ENCODE data around the gene GFOD1.

The GFOD1 gene

GRCh38 chr6:13490402-13490801 is 3.0 kb upstream of the GFOD1 start:
- no peak for ATAC-seq
- TF ChIP-seq CREB5 (CRISPR knock-in tag; IDR thresholded peaks at IDR 0.05; ENCODE audit: low read depth) (no peak), PPARA (CRISPR knock-in tag; IDR thresholded peaks at IDR 0.05; ENCODE audit: borderline replicate concordance) (no peak), CSRNP3 (CRISPR knock-in tag; IDR thresholded peaks at IDR 0.05) (no peak), CSDC2 (CRISPR knock-in tag; IDR thresholded peaks at IDR 0.05) (no peak)

GRCh38 chr6:13488896-13489237 is 1.5 kb upstream of the GFOD1 start:
- no peak for ATAC-seq
- no peak for TF ChIP-seq CSRNP3 (CRISPR knock-in tag; IDR thresholded peaks at IDR 0.05)
- TF ChIP-seq ZFP30 (CRISPR knock-in tag; IDR thresholded peaks at IDR 0.05): no peak
- TF ChIP-seq PATZ1 (CRISPR knock-in tag; IDR thresholded peaks at IDR 0.05; ENCODE audit: borderline replicate concordance): no peak
- TF ChIP-seq CSDC2 (CRISPR knock-in tag; IDR thresholded peaks at IDR 0.05): no peak
- no peak for TF ChIP-seq ZC3H10 (CRISPR knock-in tag; IDR thresholded peaks at IDR 0.05)
- TF ChIP-seq POU6F1 (CRISPR knock-in tag; IDR thresholded peaks at IDR 0.05; ENCODE audit: borderline replicate concordance, low read depth): no peak

- TF ChIP-seq SNAI2 (CRISPR knock-in tag; IDR thresholded peaks at IDR 0.05): no peak
- no peak for TF ChIP-seq ZNF70 (CRISPR knock-in tag; IDR thresholded peaks at IDR 0.05)
- TF ChIP-seq ZFP3 (CRISPR knock-in tag; IDR thresholded peaks at IDR 0.05): no peak
- TF ChIP-seq ZC3H10 (CRISPR knock-in tag; IDR thresholded peaks at IDR 0.05): no peak
- TF ChIP-seq PATZ1 (CRISPR knock-in tag; IDR thresholded peaks at IDR 0.05; ENCODE audit: borderline replicate concordance): no peak
- no peak for TF ChIP-seq ARNTL (CRISPR knock-in tag; IDR thresholded peaks at IDR 0.05; ENCODE audit: borderline replicate concordance, low read depth)
- no peak for TF ChIP-seq GLIS3 (CRISPR knock-in tag; IDR thresholded peaks at IDR 0.05)
- TF ChIP-seq PPARA (CRISPR knock-in tag; IDR thresholded peaks at IDR 0.05; ENCODE audit: borderline replicate concordance): no peak
- no peak for TF ChIP-seq CSDC2 (CRISPR knock-in tag; IDR thresholded peaks at IDR 0.05)
- TF ChIP-seq ZNF565 (CRISPR knock-in tag; conservative IDR thresholded peaks at IDR 0.05; ENCODE audit: low read depth): no peak
- no peak for TF ChIP-seq TOX (CRISPR knock-in tag; IDR thresholded peaks at IDR 0.05; ENCODE audit: borderline replicate concordance)
- no peak for TF ChIP-seq ESRRG (CRISPR knock-in tag; IDR thresholded peaks at IDR 0.05)
- no peak for TF ChIP-seq OSR1 (CRISPR knock-in tag; IDR thresholded peaks at IDR 0.05)
- TF ChIP-seq RARB (CRISPR knock-in tag; IDR thresholded peaks at IDR 0.05): no peak
- no peak for TF ChIP-seq CSRNP3 (CRISPR knock-in tag; IDR thresholded peaks at IDR 0.05)
- TF ChIP-seq POU6F1 (CRISPR knock-in tag; IDR thresholded peaks at IDR 0.05; ENCODE audit: borderline replicate concordance, low read depth): no peak
Measured at GRCh38 chr6:13488015-13488895, 855 bp upstream of the GFOD1 start.

More at GRCh38 chr6:13488015-13488895, 855 bp upstream of the GFOD1 start:
- ATAC-seq: peak; percentile 31

All from SK-N-SH treated with all-trans-retinoic acid at 6 μM for 48 hours (cell line).